ENCODE data around the gene GSDMA.

Gene GSDMA

GRCh38 chr17:40015005-40015997 is 52.5 kb downstream of the GSDMA start, which contains the start of gene CSF3:
TSS of gene CSF3 (plus strand) at chr17:40015440. CDS start at chr17:40015475, 35 bp downstream.
- Histone ChIP-seq H3K27ac (ENCODE audit: low read length) (no peak within 1 kb of the TSS), H3K4me1 (ENCODE audit: control insufficient read depth, insufficient read depth, low read length) (peaks cover 33% of the 10 kb centered on the region), H3K27me3 (ENCODE audit: control insufficient read depth in 1 of 2, insufficient read depth in 2 of 2, low read length in 2 of 2) (no peaks in the 10 kb centered on the region), H3K9me3 (ENCODE audit: control insufficient read depth in 2 of 2, low read length in 2 of 2) (no peaks in the 10 kb centered on the region), H3K36me3 (ENCODE audit: control insufficient read depth in 2 of 2, insufficient read depth in 2 of 2, low read length in 2 of 2) (peaks cover 0 to 4% of the 10 kb centered on the region in 2 donors), H3K4me3 (ENCODE audit: low read length in 2 of 2) (no peak within 1 kb of the TSS), H3K9ac (ENCODE audit: low read length in 2 of 2) (no peak within 1 kb of the TSS)

GRCh38 chr17:40015998-40016985 is 53.5 kb downstream of the GSDMA start:
- Histone ChIP-seq H3K36me3 (ENCODE audit: control insufficient read depth in 2 of 2, insufficient read depth in 2 of 2, low read length in 2 of 2) (peaks cover 0 to 7% of the 10 kb centered on the region in 2 donors), H3K27ac (ENCODE audit: low read length) (peak overlapping the region; percentile 6), H3K9ac (ENCODE audit: low read length in 2 of 2) (no peak overlapping the region), H3K27me3 (ENCODE audit: control insufficient read depth in 1 of 2, insufficient read depth in 2 of 2, low read length in 2 of 2) (no peaks in the 10 kb centered on the region), H3K9me3 (ENCODE audit: control insufficient read depth in 2 of 2, low read length in 2 of 2) (no peaks in the 10 kb centered on the region), H3K4me3 (ENCODE audit: low read length in 2 of 2) (no peak overlapping the region), H3K4me1 (ENCODE audit: control insufficient read depth, insufficient read depth, low read length) (peaks cover 37% of the 10 kb centered on the region)

GRCh38 chr17:40017422-40018080 is 54.7 kb downstream of the GSDMA start:
- H3K9me3 ChIP-seq (ENCODE audit: control insufficient read depth in 2 of 2, low read length in 2 of 2): no peaks in the 10 kb centered on the region
- peaks cover 45% of the 10 kb centered on the region for H3K4me1 ChIP-seq (ENCODE audit: control insufficient read depth, insufficient read depth, low read length)
- peaks cover 4 to 16% of the 10 kb centered on the region in 2 donors for H3K36me3 ChIP-seq (ENCODE audit: control insufficient read depth in 2 of 2, insufficient read depth in 2 of 2, low read length in 2 of 2)
- peak overlapping the region; percentile 58 for H3K27ac ChIP-seq (ENCODE audit: low read length)
- peak overlapping the region in 1 of 2 donors; percentile 15 for H3K4me3 ChIP-seq (ENCODE audit: low read length in 2 of 2)
- H3K9ac ChIP-seq (ENCODE audit: low read length in 2 of 2): peak overlapping the region; percentile 21 to 42
- H3K27me3 ChIP-seq (ENCODE audit: control insufficient read depth in 1 of 2, insufficient read depth in 2 of 2, low read length in 2 of 2): no peaks in the 10 kb centered on the region

GRCh38 chr17:40018211-40019121 is 55.7 kb downstream of the GSDMA start:
- H3K4me1 ChIP-seq (ENCODE audit: control insufficient read depth, insufficient read depth, low read length): peaks cover 45% of the 10 kb centered on the region

GRCh38 chr17:40019140-40019991 is 56.6 kb downstream of the GSDMA start:
- Histone ChIP-seq H3K27ac (ENCODE audit: low read length) (peak overlapping the region; percentile 58), H3K4me3 (ENCODE audit: low read length in 2 of 2) (no peak overlapping the region), H3K9me3 (ENCODE audit: control insufficient read depth in 2 of 2, low read length in 2 of 2) (no peaks in the 10 kb centered on the region), H3K4me1 (ENCODE audit: control insufficient read depth, insufficient read depth, low read length) (peaks cover 42% of the 10 kb centered on the region), H3K27me3 (ENCODE audit: control insufficient read depth in 1 of 2, insufficient read depth in 2 of 2, low read length in 2 of 2) (no peaks in the 10 kb centered on the region), H3K36me3 (ENCODE audit: control insufficient read depth in 2 of 2, insufficient read depth in 2 of 2, low read length in 2 of 2) (peaks cover 8 to 21% of the 10 kb centered on the region in 2 donors), H3K9ac (ENCODE audit: low read length in 2 of 2) (no peak overlapping the region)

More at GRCh38 chr17:40018211-40019121, 55.7 kb downstream of the GSDMA start:
- peak overlapping the region in 1 of 2 donors; percentile 21 for H3K9ac ChIP-seq (ENCODE audit: low read length in 2 of 2)
- H3K27ac ChIP-seq (ENCODE audit: low read length): peak overlapping the region; percentile 58
- H3K36me3 ChIP-seq (ENCODE audit: control insufficient read depth in 2 of 2, insufficient read depth in 2 of 2, low read length in 2 of 2): peaks cover 8 to 21% of the 10 kb centered on the region in 2 donors
- peak overlapping the region in 1 of 2 donors; percentile 35 for H3K4me3 ChIP-seq (ENCODE audit: low read length in 2 of 2)
- H3K9me3 ChIP-seq (ENCODE audit: control insufficient read depth in 2 of 2, low read length in 2 of 2): no peaks in the 10 kb centered on the region
- H3K27me3 ChIP-seq (ENCODE audit: control insufficient read depth in 1 of 2, insufficient read depth in 2 of 2, low read length in 2 of 2): no peaks in the 10 kb centered on the region

GRCh38 chr17:40020146-40020545 is 57.3 kb downstream of the GSDMA start:
- Histone ChIP-seq H3K4me1 (ENCODE audit: control insufficient read depth, insufficient read depth, low read length) (peaks cover 39% of the 10 kb centered on the region), H3K27ac (ENCODE audit: low read length) (no peak overlapping the region), H3K9ac (ENCODE audit: low read length in 2 of 2) (no peak overlapping the region), H3K9me3 (ENCODE audit: control insufficient read depth in 2 of 2, low read length in 2 of 2) (no peaks in the 10 kb centered on the region), H3K36me3 (ENCODE audit: control insufficient read depth in 2 of 2, insufficient read depth in 2 of 2, low read length in 2 of 2) (peaks cover 12 to 25% of the 10 kb centered on the region in 2 donors), H3K27me3 (ENCODE audit: control insufficient read depth in 1 of 2, insufficient read depth in 2 of 2, low read length in 2 of 2) (no peaks in the 10 kb centered on the region), H3K4me3 (ENCODE audit: low read length in 2 of 2) (no peak overlapping the region)

GRCh38 chr17:40021451-40021971 is 58.7 kb downstream of the GSDMA start:
- H3K27ac ChIP-seq (ENCODE audit: low read length): peak overlapping the region; percentile 37
- no peak overlapping the region for H3K4me3 ChIP-seq (ENCODE audit: low read length in 2 of 2)
- peaks cover 25 to 34% of the 10 kb centered on the region in 2 donors for H3K36me3 ChIP-seq (ENCODE audit: control insufficient read depth in 2 of 2, insufficient read depth in 2 of 2, low read length in 2 of 2)
- peak overlapping the region; percentile 18 to 47 for H3K9ac ChIP-seq (ENCODE audit: low read length in 2 of 2)
- H3K4me1 ChIP-seq (ENCODE audit: control insufficient read depth, insufficient read depth, low read length): peaks cover 41% of the 10 kb centered on the region
- H3K27me3 ChIP-seq (ENCODE audit: control insufficient read depth in 1 of 2, insufficient read depth in 2 of 2, low read length in 2 of 2): no peaks in the 10 kb centered on the region
- no peaks in the 10 kb centered on the region for H3K9me3 ChIP-seq (ENCODE audit: control insufficient read depth in 2 of 2, low read length in 2 of 2)

- Histone ChIP-seq H3K9ac (ENCODE audit: low read length in 2 of 2) (no peak overlapping the region), H3K27me3 (ENCODE audit: control insufficient read depth in 1 of 2, insufficient read depth in 2 of 2, low read length in 2 of 2) (no peaks in the 10 kb centered on the region), H3K9me3 (ENCODE audit: control insufficient read depth in 2 of 2, low read length in 2 of 2) (no peaks in the 10 kb centered on the region), H3K4me3 (ENCODE audit: low read length in 2 of 2) (no peak overlapping the region), H3K4me1 (ENCODE audit: control insufficient read depth, insufficient read depth, low read length) (peaks cover 50% of the 10 kb centered on the region), H3K27ac (ENCODE audit: low read length) (no peak overlapping the region), H3K36me3 (ENCODE audit: control insufficient read depth in 2 of 2, insufficient read depth in 2 of 2, low read length in 2 of 2) (peaks cover 27 to 34% of the 10 kb centered on the region in 2 donors)
Measured at GRCh38 chr17:40022497-40022896, 59.7 kb downstream of the GSDMA start.

Measured in stomach smooth muscle (tissue), 2 donors.